GM12872 (cell line): ENCODE measurements around the gene ZNF316.

Experiments
- CTCF ChIP-seq: IDR thresholded peaks from 3 replicates; pipeline ENCODE4 v1.5.1; 2011; ENCODE audit warnings: low read depth, mild to moderate bottlenecking, low read length, moderate library complexity; ENCODE audit not compliant: insufficient read depth

Gene ZNF316

GRCh38 chr7:6623589-6624245 is 13.4 kb upstream of the ZNF316 start:
- no peak for TF ChIP-seq CTCF

- TF ChIP-seq CTCF: no peak
Observed at GRCh38 chr7:6624246-6624611, 12.9 kb upstream of the ZNF316 start.

GRCh38 chr7:6628045-6628444 is 9.1 kb upstream of the ZNF316 start:
- TF ChIP-seq CTCF: no peak

GRCh38 chr7:6630007-6630849 is 6.9 kb upstream of the ZNF316 start:
- no peak for TF ChIP-seq CTCF

GRCh38 chr7:6631605-6632004 is 5.5 kb upstream of the ZNF316 start:
- no peak for TF ChIP-seq CTCF

DNA sequence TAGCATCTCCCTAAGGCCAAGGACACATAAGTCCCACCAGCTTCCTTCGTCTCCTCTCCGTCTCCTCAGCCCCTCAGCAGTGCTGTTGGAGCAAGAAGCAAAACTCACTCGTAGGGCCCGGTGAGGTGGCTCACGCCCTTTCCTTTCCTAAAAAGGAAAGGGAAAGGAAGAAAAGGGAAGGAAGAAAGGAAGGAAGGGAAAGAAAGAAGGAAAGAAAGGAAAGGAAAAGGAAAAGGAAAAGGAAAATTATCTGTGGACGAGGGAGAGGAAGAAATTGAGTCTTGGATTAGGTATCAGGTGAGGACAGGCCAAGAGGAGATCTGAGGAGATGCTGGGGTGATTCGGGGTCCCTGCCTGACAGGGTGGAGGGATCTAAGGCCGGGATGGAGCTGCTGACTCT is 3.1 kb upstream of the ZNF316 start:
- TF ChIP-seq CTCF: no peak

DNA sequence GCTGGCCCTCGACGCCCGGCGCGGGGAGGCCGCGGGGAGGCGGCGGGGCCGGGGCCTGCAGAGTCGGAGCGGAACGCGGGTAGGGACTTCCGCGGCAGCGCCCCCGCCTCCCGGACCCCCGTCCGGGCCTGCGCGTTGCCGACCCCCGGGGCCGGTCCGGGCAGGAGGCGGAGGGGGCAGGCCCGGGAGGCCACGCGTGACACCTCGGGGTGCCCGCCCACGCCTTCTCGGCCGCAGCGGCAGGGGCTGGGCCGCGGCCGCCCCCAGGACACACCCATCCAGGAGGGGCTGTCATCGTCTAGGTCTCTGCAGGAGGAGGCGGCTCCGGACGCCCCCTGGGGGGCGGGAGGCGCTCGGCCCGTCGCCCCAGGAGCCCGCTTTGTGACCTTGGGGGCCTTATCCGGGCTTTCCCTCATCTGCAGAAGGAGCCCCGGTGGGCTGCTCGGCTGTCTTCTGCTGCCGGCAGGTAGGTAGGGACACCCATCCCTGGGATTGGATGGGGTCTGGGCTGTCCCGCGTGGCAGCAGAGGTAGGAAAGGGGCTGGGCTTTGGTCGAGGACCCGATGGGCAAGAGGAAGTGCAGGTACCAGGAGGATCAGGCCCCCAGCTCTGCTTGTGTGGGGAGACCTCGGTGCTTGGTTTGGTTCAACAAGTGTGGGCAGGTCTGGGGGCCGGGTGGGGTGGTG is 569 bp downstream of the ZNF316 start:
- peak; percentile 63 for TF ChIP-seq CTCF
